HG03354 (cell line): ENCODE data around the gene FOXD4.
"Not testable (repeated sequence)": the region's sequence is repeated elsewhere in the genome, so short reads cannot be mapped to it uniquely, and the experiment has no call there.

Source experiments
- ATAC-seq: cut with Tn5 transposase; IDR thresholded peaks from one replicate; pipeline ENCODE4 v1.9.1; 2021; ENCODE audit warnings: mild to moderate bottlenecking; ENCODE audit not compliant: unreplicated experiment, poor library complexity, severe bottlenecking

Gene FOXD4

DNA sequence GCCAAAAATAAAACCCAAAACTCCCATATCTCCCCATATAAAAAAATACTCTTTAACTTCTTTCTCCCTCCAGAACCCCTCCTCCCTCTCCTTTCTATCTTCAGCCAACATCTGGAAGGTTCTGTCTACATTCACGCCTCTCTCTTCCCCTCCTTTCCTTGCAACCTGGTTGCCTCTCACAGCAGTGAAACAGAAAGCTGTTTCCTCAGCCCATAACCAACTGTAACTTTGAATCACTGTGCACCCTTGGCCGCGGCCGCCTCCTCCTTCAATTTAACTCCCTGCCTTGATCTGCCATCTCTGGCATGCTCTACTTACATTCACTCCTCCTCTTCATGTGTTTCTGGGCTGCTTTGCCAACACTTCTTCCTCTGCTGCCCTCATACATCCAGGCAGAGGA lies 23.2 kb downstream of the FOXD4 start:
- ATAC-seq: not testable (repeated sequence)

DNA sequence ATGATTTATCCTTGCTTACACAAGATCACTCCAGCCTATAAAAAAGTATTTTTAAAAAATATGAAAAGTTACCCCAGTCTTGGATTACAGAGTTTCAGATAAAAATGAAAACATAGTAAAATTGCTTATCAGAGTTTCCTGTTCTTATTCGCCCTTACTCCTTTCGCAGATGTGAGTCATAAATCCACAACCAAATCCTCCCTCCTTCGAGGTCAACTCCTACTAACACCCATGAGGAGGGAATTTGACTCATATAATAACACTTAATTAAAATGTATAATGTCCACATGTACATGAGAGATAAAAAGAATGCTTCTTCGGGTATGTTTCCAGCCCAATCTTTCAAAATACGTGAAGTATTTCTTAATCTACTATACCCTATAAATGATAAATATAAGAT lies 23.9 kb downstream of the FOXD4 start:
- not testable (repeated sequence) for ATAC-seq

DNA sequence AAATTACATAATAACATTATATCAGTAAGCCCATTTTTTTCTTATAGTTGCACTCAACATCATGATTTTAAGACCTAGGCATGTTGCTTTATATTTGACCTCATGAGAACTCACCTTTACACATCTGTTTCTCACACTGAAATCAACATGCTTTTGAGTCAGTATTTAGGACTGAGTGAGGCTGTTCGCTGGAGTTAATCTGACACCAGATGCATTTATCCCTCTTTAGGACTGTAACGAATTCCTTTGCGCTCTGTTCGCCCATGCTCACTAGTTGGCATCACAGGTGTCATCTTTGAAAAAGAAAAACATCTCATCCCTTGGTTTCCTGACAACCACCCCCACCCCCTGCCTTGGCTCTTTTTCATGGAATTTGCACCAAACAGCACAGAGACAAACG lies 24.3 kb downstream of the FOXD4 start:
- ATAC-seq: not testable (repeated sequence)

DNA sequence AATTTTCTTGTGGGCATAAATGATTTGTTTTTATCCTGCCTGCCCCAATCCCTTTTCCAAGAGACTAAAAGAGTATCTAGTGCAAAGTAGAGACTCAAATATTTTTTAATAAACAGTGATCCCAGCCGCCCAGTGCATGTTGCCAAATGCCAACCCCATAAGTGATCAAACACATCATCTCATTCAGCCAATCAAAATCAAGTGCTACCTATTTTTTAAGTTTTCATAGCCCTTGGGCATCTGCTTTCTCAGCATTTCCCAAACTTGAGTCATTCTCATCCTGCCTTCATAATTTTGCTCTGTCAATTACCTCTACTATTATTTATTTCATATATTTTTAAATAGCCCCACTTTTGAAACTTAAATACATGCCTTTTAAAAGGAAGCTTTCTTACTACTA lies 27.4 kb downstream of the FOXD4 start:
- not testable (repeated sequence) for ATAC-seq

DNA sequence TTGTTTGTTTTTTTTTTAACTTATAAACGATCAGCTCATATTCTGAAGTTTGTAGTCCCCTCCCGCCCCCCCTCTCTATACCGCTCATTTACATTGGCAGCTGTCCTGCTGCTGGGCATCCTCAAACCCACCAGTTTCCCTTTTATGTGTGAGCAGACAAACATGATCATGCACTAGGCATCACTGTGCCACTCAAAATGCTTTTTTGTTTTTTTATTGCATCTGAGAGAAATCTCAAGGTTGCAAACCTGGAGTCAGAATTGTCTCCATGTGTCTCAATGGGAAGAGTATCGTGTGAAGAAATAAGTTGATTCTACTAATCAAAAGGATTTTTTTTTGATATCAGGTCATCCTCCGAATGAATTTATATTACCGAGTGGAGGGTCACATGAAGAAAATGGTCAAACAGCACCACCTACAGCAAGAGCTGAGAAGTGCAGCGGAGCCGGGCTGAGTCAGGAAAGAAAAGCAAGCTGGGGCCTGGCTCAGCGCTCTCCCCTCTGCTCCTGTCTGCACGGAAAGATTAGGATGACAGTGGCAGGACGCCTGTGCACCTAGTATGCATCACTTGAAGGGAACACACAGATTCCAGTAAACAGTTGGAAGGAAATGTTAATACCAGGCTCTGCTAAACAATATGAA lies 29.7 kb downstream of the FOXD4 start:
- ATAC-seq: peak; percentile 89

DNA sequence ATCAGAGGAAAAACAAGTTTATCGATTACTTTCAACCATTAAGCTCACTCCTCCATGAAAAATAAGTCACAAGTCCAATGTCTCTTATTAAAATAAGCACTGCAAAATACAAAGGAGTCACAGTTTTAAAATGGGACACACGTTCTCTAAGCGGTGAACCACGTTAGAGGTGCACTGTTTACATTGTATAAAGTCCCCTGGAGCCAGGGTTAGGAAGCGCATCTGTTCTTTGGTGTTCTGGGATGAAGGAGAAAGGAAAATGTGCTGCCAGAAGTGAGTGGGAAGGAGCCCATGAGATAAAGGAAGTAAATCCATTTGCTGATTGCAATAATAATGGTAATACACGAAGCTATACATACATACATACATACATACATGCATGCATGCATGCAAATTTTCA lies 30.4 kb downstream of the FOXD4 start:
- not testable (repeated sequence) for ATAC-seq

DNA sequence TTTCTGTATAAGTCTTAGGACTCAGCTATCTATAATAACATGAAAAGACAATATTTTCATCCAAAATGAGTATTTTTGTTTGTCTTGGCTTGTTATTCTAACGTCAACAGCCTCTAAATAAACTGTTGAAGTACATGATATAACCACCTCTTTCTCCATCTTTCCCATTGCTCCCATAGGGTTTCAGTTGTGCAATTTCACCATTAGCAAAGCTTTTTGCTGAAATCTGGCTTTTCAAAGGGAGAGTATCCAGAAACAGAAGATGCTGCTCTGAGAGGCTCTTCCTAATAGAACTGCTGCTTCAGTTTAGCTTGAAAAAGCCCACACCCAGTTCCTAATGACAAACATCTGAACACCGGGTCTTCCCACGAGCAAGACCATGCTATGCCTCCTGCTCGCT lies 31.1 kb downstream of the FOXD4 start:
- not testable (repeated sequence) for ATAC-seq

DNA sequence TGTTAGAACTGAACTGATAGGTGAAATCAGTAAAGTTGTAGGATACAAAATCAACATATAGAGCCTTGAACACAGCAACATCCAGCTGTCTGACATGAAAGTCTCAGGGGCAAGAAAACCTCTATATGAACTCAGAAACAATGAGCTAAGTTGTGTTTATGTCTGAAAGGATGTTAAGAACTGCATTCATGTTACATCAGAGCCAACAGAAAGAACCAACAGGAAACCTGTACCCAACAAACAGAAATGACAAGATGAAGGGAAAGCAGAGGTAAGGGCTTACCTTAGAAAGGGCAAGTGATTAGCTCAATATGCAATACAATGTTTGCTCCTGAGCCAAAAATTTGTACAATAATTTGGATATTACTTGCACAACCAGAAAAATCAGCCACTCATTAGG lies 31.5 kb downstream of the FOXD4 start:
- ATAC-seq: not testable (repeated sequence)

DNA sequence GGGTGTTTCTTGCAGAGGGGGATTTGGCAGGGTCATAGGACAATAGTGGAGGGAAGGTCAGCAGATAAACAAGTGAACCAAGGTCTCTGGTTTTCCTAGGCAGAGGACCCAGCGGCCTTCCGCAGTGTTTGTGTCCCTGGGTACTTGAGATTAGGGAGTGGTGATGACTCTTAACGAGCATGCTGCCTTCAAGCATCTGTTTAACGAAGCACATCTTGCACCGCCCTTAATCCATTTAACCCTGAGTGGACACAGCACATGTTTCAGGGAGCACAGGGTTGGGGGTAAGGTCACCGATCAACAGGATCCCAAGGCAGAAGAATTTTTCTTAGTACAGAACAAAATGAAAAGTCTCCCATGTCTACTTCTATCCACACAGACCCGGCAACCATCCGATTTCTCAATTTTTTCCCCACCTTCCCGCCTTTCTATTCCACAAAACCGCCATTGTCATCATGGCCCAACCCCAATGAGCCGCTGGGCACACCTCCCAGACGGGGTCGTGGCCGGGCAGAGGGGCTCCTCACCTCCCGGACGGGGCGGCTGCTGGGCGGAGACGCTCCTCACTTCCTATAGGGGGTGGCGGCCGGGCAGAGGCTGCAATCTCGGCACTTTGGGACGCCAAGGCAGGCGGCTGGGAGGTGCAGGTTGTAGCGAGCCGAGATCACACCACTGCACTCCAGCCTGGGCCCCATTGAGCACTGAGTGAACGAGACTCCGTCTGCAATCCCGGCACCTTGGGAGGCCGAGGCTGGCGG lies 35.1 kb downstream of the FOXD4 start:
- ATAC-seq: not testable (repeated sequence)

DNA sequence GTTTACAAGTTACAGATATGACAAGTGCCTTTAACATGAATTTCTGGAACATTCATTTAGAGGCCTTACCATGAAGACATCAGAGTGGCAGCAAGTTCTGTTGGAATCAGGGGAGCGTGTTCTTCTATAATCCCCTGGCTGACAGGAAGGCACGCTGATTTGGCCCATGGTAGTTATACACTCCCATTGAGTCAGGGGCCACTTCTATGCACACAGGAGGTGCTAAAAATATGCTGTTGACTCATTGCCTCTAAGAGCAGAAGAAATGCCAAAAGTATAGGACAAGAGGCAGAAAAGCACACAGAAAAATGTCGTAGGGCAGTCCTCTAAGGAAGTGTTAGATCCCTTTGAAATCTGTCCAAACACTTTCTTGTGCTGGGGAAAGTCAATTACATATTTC lies 39.9 kb downstream of the FOXD4 start:
- ATAC-seq: not testable (repeated sequence)

DNA sequence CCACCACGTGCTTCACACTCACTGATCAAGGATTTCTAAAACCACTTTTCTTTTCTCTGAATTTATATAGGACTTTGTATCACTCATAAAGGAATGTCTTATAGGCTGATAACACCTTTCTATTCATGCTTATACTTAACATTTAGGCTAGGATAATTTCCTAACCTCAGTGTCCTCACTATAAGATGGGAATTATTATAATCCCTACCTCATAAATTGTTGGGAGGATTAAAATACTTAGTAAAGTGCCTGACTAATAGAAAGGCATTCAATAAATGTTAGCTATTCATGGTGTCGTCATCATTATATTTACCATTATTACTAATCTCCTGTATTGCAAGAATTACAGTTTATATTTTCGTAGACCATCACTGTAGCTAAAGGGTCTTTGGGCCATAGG lies 41.8 kb downstream of the FOXD4 start:
- ATAC-seq: not testable (repeated sequence)

DNA sequence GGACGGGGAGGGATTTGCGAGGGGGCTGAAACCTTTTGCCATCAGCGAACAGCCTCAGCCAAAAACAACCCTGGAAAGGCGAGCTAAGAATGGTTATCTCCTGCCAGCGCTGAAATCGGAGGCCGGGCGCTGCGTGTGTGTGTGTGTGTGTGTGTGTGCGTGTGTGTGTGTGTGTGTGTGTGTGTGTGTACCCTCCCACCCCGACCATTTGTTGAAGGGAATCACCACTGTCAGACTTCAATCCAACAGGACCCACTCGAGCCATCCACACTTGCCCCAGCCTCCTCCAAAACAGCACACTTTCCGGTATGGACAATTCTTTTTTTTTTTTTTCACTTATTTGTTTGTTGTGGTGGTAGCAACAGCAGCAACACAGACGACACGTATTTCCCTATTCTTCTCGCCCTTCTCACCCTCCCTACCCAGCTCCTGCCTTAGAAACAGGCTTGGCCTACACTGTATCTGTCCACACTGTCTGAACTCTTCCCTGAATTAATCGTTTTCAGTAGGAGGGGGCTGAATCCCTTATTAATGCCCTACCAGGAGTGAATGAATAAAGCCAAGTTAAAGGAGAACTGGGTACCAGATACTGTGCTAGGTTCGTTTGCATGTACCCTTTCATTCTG lies 44.2 kb downstream of the FOXD4 start:
- not testable (repeated sequence) for ATAC-seq

DNA sequence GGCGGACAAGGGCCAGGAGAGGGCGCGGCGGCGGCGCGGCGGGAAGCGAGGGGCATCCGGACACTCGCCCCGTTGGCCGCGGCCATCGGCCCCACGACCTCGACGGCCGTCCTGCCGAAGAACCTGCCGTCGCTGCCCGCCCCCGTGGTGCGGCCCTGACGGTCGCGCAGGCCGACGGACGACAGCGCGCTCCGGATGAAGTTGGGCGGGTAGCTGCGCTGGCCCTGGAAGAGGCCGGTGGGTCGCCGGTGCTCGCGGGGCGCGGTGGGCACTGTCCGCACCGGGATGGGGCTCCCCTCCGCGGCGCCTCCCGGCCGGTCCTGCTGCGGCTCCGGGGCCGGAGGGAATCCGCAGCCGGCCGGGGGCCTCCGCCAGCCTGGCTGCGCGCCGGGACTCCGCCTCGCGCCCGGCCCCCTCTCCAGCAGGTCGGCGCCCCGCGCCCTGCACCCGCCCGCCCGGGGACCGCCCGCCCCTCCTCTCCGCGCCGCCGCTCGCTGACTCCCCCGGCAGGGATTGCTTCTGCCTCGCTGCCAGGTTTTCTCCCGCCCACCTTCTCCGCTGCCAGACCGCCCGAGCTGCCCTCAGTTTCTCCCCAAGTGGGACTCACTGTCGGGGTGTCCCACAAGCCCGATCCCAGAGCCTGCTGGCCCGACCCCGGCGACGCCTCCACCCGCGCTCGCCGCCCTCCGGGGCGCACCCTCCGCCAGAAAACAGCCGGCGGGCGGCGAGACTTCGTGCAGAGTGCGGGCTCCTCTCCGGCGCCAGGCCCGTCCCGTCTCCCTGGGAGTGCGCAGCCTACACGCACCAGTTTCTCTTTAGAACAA lies 44.9 kb downstream of the FOXD4 start:
- ATAC-seq: not testable (repeated sequence)
